HL-60 (cell line): ENCODE measurements around the gene FAM3A.

Experiments
- POLR2AphosphoS5 ChIP-seq: IDR thresholded peaks from 2 replicates; pipeline ENCODE4 v1.6.1; 2012; ENCODE audit warnings: low read depth
- TF ChIP-seq, protein P1 (sequence below): IDR thresholded peaks from one replicate; pipeline ENCODE4 v1.5.1; 2011; ENCODE audit warnings: low read length, control low read depth, inconsistent platforms; ENCODE audit not compliant: insufficient read depth

GRCh38 chrX:154465601-154466000, 50.4 kb downstream of the FAM3A start:
- TF ChIP-seq, protein P1, sequence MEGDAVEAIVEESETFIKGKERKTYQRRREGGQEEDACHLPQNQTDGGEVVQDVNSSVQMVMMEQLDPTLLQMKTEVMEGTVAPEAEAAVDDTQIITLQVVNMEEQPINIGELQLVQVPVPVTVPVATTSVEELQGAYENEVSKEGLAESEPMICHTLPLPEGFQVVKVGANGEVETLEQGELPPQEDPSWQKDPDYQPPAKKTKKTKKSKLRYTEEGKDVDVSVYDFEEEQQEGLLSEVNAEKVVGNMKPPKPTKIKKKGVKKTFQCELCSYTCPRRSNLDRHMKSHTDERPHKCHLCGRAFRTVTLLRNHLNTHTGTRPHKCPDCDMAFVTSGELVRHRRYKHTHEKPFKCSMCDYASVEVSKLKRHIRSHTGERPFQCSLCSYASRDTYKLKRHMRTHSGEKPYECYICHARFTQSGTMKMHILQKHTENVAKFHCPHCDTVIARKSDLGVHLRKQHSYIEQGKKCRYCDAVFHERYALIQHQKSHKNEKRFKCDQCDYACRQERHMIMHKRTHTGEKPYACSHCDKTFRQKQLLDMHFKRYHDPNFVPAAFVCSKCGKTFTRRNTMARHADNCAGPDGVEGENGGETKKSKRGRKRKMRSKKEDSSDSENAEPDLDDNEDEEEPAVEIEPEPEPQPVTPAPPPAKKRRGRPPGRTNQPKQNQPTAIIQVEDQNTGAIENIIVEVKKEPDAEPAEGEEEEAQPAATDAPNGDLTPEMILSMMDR, result no peak
- no peak for TF ChIP-seq POLR2AphosphoS5
